HG02973 (cell line): ENCODE measurements around the gene LARP4.
"Not testable (repeated sequence)": the region's sequence is repeated elsewhere in the genome, so short reads cannot be mapped to it uniquely, and the experiment has no call there.

Experiments used
- ATAC-seq: cut with Tn5 transposase; IDR thresholded peaks from one replicate; pipeline ENCODE4 v1.9.1; 2021; ENCODE audit warnings: moderate library complexity; ENCODE audit not compliant: unreplicated experiment

LARP4 gene

GRCh38 chr12:50400104-50400637 is 514 bp upstream of the LARP4 start:
- no peak for ATAC-seq

GRCh38 chr12:50401500-50402081 is 906 bp downstream of the LARP4 start:
- no peak for ATAC-seq

GRCh38 chr12:50402264-50403000 is 1.7 kb downstream of the LARP4 start:
- ATAC-seq: no peak

DNA sequence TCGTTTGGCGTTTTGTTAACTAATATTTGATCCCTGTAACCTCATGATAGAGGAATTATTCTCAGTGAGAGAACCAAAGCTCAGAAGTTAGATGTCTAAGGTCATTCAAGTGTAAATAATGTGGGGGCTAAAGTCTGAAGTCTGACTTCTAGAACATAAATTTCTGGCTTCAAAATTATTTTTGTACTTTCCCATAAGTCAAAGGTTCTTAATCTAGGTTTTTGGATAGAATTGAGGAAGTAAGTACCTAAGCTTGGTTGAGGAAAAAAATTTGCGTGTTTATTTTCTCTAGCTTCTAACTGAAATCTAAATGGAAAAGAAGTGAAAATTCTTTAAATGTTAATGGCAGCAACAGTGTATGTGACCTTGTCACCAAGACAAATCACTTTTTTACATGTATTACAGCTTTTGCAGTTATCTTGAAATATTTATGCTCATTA is 2.3 kb downstream of the LARP4 start:
- ATAC-seq: no peak

- ATAC-seq: no peak
These were observed 3.6 kb downstream of the LARP4 start for GRCh38 chr12:50404307-50404706.

DNA sequence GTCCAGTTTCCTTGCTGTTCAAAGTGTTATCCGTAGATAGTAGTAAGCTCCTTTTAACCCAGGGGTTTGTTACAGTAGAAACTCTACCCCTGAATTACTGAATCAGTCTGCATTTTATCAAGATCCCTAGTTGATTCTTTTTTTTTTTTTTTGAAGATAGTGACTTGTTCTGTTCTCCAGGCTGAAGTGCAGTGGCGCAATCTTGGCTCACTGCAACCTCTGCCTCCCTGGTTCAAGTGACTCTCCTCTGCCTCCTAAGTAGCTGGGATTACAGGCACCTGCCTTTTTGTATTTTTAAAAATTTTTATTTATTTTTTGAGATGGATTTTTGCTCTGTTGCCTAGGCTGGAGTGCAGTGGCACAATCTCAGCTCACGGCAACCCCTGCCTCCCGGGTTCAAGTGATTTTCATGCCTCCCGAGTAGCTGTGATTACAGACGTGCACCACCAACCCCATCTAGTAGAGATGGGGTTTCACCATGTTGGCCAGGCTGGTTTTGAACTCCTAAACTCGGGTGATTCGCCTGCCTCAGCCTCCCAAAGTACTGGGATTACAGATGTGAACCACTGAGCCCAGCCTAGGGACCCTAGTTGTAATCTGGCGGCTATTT is 10.5 kb downstream of the LARP4 start:
- ATAC-seq: no peak

DNA sequence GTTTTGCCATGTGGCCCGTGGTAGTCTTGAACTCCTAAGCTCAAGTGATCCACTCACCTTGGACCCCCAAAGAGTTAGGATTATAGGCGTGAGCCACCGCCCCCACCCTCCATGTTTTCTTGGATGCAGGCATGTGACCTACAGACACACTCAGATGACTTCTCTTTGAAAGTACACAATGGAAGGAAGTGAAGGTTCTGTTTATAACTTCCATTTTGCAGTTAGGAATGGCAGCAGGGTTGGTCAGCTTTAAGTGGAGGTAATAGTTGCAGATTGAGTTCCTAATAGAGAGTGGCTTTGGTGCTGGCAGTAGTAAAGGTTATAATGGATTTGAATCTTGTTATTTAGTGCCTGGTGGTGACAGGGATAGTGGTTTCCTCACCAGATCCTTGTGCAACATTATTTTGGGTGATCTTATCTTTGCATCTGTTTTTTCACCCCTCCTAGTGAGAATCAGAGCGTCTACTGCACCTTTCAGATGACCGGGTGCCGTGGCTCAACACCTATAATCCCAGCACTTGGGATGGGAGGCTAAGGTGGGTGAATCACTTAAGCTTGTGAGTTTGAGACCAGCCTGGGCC is 15.3 kb downstream of the LARP4 start:
- ATAC-seq: no peak

DNA sequence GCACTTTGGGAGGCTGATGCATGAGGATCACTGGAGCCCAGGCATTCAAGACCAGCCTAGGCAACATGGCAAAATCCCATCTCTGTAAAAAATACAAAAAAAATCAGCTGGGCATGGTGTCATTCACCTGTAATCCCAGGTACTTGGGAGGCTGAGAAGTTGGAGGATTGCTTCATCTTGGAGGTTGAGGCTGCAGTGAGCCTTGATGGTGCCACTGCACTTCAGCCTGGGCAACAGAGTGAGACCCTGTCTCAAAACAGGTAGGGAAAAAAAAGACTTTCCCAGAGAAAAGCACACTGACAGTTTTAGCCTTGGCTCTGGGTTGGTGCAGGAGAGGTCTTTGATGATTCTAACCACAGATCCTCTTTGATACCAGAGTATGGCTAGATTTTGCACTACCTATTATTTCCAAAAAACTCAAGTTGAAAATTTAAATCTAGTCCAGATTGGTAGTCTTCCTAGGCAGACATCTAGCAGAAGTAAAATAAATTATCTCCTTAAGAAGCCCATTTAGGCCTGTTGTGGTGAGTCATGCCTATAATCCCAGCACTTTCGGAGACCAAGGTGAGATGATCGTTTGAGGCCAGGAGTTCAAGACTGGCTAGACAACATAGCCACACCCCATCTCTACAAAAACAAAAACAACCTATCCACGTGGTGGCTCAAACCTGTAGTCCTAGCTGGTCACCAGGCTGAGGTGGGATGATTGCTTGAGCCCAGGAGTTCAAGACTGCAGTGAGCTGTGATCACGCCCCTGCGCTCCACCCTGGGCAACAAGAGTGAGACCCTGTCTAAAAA is 18.6 kb downstream of the LARP4 start:
- ATAC-seq: no peak

DNA sequence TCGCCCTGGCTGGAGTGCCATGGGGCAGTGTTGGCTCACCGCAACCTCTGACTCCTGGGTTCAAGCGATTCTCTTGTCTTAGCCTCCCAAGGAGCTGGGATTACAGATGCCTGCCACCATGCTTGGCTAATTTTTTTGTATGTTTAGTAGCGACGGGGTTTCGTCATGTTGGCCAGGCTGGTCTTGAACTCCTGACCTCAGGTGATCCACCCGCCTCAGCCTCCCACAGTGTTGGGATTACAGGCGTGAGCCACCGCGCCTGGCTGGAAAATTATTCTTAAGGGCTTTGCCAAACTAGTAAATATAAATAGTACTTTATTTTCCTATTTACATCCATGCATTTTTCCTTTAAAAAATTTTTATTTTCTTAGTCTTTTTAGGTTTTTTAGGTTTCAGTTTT is 22.2 kb downstream of the LARP4 start:
- ATAC-seq: not testable (repeated sequence)

DNA sequence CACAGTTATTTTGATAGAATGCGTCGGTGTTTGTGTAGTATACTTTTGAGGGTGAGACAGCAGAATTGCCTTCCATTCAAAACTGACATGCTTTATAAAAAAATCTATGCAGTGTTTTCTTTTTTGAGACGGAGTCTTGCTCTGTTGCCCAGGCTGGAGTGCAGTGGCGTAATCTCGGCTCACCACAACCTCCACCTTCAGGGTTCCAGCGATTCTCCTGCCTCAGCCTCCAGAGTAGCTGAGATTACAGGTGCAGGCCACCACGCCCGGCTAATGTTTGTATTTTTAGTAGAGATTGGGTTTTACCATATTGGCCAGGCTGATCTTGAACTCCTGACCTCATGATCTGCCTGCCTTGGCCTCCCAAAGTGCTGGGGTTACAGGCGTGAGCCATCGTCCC is 22.7 kb downstream of the LARP4 start:
- ATAC-seq: not testable (repeated sequence)

GRCh38 chr12:50425589-50426258 is 25.0 kb downstream of the LARP4 start:
- no peak for ATAC-seq

- not testable (repeated sequence) for ATAC-seq
These were observed 31.0 kb downstream of the LARP4 start for GRCh38 chr12:50431656-50432055.

DNA sequence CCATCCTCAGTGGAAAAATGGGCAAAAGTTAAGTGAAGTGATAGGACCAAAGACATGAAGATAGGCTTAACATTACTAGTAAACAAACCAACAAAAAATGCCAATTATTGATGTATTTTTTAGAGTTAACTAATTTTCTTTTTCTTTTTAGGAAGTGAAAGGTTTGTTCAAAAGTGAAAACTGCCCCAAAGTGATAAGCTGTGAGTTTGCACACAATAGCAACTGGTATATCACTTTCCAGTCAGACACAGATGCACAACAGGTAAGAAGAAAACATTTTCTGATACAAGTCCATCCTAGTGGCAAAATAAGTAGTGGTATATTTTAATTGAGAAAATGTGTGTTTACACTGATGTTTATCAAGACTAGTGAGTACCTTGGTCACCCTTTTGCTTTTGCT is 39.6 kb downstream of the LARP4 start:
- ATAC-seq: no peak

DNA sequence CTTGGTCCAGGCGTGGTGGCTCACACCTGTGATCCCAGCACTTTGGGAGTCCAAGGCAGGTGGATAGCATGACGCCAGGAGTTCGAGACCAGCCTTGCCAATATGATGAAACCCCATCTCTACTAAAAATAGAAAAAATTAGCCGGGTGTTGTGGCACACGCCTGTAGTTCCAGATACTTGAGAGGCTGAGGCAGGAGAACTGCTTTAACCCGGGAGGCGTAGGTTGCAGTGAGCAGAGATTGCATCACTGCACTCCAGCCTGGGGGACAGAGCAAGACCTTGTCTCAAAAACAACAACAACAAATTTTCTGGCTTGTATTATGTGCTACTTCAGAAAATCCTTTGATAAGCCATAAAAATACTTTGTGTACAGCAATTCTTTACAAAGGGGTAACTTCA is 41.1 kb downstream of the LARP4 start:
- no peak for ATAC-seq

DNA sequence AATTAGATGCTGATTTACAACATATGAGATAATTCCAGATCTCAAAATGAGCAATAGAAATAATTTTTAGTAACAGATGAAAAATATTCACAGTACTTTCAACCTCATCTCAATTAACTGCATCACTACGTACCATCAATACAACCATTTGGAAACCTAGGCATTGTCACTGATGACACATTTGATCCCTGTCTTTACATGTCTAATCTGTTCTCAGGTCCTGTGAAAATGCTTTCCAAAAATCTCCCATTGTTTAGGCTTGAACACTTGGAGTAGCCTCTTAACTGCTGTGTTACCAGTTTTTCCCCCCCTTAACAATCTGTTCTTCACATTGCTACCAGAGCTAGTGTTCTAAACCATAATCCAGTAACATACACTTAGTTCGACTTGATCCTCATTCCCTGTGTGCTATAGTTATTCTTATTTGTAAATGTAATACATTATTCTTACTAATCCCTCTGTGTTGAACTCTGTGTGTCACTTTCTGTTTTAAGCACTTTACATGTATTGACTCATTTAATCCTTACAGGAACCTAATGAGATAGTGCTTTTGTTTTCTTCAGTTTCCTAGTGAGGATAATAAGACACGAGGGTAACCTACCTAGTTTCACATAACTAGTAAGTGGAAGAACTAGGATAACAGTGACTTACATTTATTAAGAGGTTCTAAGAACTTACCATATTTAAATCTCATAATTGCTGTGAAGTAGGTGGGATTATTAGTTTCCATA is 41.7 kb downstream of the LARP4 start:
- ATAC-seq: no peak

DNA sequence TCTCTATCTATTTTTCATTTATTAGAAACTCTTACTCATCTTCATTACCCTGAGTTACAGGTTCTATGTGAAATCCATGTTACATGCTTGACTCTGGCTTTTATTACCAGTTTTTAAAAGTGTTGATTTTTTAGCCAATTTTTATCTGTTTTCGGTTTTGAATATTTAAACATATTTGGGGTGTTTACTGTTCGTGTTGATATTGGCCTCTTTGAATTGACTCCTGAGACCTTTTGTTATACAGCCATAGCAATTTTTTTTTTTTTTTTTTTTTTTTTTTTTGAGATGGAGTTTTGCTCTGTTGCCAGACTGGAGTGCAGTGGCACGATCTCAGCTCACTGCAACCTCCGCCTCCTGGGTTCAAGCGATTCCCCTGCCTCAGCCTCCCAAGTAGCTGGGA is 49.0 kb downstream of the LARP4 start:
- ATAC-seq: not testable (repeated sequence)

- no peak for ATAC-seq
These were observed 52.1 kb downstream of the LARP4 start for GRCh38 chr12:50452795-50453194.

GRCh38 chr12:50453872-50454271 is 53.2 kb downstream of the LARP4 start:
- no peak for ATAC-seq

DNA sequence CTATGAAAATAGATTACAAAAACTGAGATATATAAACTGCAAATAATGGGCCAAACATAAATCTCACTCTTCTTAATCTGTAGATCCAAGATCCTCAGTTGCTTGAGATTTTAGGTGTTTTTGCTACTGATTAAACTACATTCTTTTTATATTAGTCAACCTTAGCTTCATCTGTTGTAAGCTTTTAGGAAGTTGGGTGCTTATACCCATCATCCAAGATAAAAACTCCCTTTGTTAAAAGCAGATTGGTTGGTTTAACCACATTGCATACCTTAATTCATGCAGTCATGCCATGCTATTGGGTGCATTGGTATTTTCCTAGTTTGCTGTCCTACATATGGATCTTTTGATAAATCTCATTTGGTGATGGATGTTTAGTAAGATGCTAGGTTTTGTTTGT is 57.9 kb downstream of the LARP4 start:
- ATAC-seq: no peak

DNA sequence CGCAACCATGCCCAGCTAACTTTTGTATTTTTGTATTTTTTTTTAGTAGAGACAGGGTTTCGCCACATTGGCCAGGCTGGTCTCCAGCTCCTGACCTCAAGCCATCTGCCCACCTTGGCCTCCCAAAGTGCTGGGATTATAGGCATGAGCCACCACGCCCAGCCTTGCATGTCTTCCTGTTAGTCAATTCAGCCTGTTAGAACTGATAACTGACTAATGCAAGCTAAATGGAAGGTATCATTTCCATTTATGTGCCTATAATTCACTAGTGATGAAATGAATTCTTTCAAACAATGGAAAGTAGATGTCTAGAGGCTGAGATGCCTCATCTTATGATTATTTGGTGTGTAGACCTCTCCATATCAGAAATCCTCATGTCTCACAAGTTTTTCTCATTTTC is 66.8 kb downstream of the LARP4 start:
- no peak for ATAC-seq
